H9 (cell line): ENCODE measurements around the gene RORC. TPM values are rescaled to one million over a fixed set of nuclear protein-coding genes. Genes with fewer than 3 reads are reported as not detected.

Source experiments
- DNase-seq: peaks from one replicate; pipeline ENCODE4 v3.0.0-alpha.2; 2017
- H2AFZ ChIP-seq: one replicate; pipeline ENCODE4 v1.6.1; 2013; ENCODE audit warnings: mild to moderate bottlenecking, low read length, control low read depth, moderate library complexity
- H2AK5ac ChIP-seq: 2 replicates; pipeline ENCODE4 v1.6.1; 2013; ENCODE audit warnings: low read length, control low read depth, mixed read lengths; ENCODE audit not compliant: insufficient read length
- H2BK120ac ChIP-seq: one replicate; pipeline ENCODE4 v1.6.1; 2013; ENCODE audit warnings: low read depth, mild to moderate bottlenecking, low read length, control low read depth, inconsistent platforms; ENCODE audit not compliant: poor library complexity, severe bottlenecking
- H2BK12ac ChIP-seq: 2 replicates; pipeline ENCODE4 v1.6.1; 2013; ENCODE audit warnings: low read length, control low read depth, mixed read lengths, low read depth; ENCODE audit not compliant: insufficient read length
- H2BK15ac ChIP-seq: 2 replicates; pipeline ENCODE4 v1.6.1; 2013; ENCODE audit warnings: low read depth, low read length, control low read depth
- H2BK20ac ChIP-seq: one replicate; pipeline ENCODE4 v1.6.1; 2013; ENCODE audit warnings: low read depth, mild to moderate bottlenecking, low read length, control low read depth, inconsistent platforms; ENCODE audit not compliant: poor library complexity, severe bottlenecking
- H2BK5ac ChIP-seq: 2 replicates; pipeline ENCODE4 v1.6.1; 2013; ENCODE audit warnings: low read length, control low read depth, mixed read lengths; ENCODE audit not compliant: insufficient read length
- H3K14ac ChIP-seq: 2 replicates; pipeline ENCODE4 v1.6.1; 2013; ENCODE audit warnings: low read length, control low read depth; ENCODE audit not compliant: insufficient read depth
- H3K18ac ChIP-seq: 2 replicates; pipeline ENCODE4 v1.6.1; 2013; ENCODE audit warnings: low read depth, mild to moderate bottlenecking, mixed read lengths, low read length, control low read depth; ENCODE audit not compliant: insufficient read length
- H3K23ac ChIP-seq: 2 replicates; pipeline ENCODE4 v1.6.1; 2013; ENCODE audit warnings: low read length, control low read depth, mixed read lengths, low read depth; ENCODE audit not compliant: insufficient read length
- H3K23me2 ChIP-seq: 2 replicates; pipeline ENCODE4 v1.6.1; 2013; ENCODE audit warnings: low read depth, mild to moderate bottlenecking, mixed read lengths, low read length, control low read depth; ENCODE audit not compliant: insufficient read length, poor library complexity, severe bottlenecking
- H3K27ac ChIP-seq: 2 replicates; pipeline ENCODE4 v1.5.1; 2013; ENCODE audit warnings: low read length, control low read depth, mixed read lengths, low read depth; ENCODE audit not compliant: insufficient read length
- H3K27me3 ChIP-seq: 2 replicates; pipeline ENCODE4 v1.6.1; 2013; ENCODE audit warnings: low read length, control low read depth, inconsistent platforms; ENCODE audit not compliant: insufficient read depth
- H3K4ac ChIP-seq: 2 replicates; pipeline ENCODE4 v1.6.1; 2013; ENCODE audit warnings: low read depth, mild to moderate bottlenecking, control low read depth, inconsistent platforms, low read length, moderate library complexity
- H3K4me1 ChIP-seq: 2 replicates; pipeline ENCODE4 v1.6.1; 2013; ENCODE audit warnings: low read length, control low read depth, inconsistent platforms; ENCODE audit not compliant: insufficient read depth
- H3K4me2 ChIP-seq: 2 replicates; pipeline ENCODE4 v1.6.1; 2013; ENCODE audit warnings: low read length, control low read depth, mixed read lengths; ENCODE audit not compliant: insufficient read length, insufficient read depth
- H3K56ac ChIP-seq: 2 replicates; pipeline ENCODE4 v1.6.1; 2013; ENCODE audit warnings: low read depth, mild to moderate bottlenecking, mixed read lengths, low read length, control low read depth; ENCODE audit not compliant: insufficient read length
- H3K79me1 ChIP-seq: 2 replicates; pipeline ENCODE4 v1.6.1; 2013; ENCODE audit warnings: low read depth, mild to moderate bottlenecking, moderate library complexity, low read length, control low read depth, inconsistent platforms; ENCODE audit not compliant: insufficient read depth, poor library complexity, severe bottlenecking
- H3K79me2 ChIP-seq: 2 replicates; pipeline ENCODE4 v1.6.1; 2013; ENCODE audit warnings: low read length, control low read depth, inconsistent platforms; ENCODE audit not compliant: insufficient read depth
- H3K9ac ChIP-seq: 2 replicates; pipeline ENCODE4 v1.6.1; 2013; ENCODE audit warnings: low read length, control low read depth, mixed read lengths; ENCODE audit not compliant: insufficient read length; ENCODE audit errors: extremely low read depth
- H3K9me3 ChIP-seq: one replicate; pipeline ENCODE4 v1.6.1; 2013; ENCODE audit warnings: low read depth, low read length, inconsistent platforms; ENCODE audit not compliant: control insufficient read depth
- H3T11ph ChIP-seq: one replicate; pipeline ENCODE4 v1.6.1; 2013; ENCODE audit warnings: mild to moderate bottlenecking, low read length, control low read depth, inconsistent platforms
- H4K20me1 ChIP-seq: one replicate; pipeline ENCODE4 v1.6.1; 2013; ENCODE audit not compliant: control insufficient read depth, insufficient read length, insufficient read depth
- H4K5ac ChIP-seq: 2 replicates; pipeline ENCODE4 v1.6.1; 2013; ENCODE audit warnings: low read depth, mild to moderate bottlenecking, mixed read lengths, low read length, control low read depth; ENCODE audit not compliant: insufficient read length
- H4K8ac ChIP-seq: replicated peaks from 2 replicates; pipeline ENCODE4 v1.6.1; 2013; ENCODE audit warnings: low read length, control low read depth, mixed read lengths, low read depth; ENCODE audit not compliant: insufficient read length
- H4K91ac ChIP-seq: 2 replicates; pipeline ENCODE4 v1.6.1; 2013; ENCODE audit warnings: low read depth, mild to moderate bottlenecking, moderate library complexity, mixed read lengths, low read length, control low read depth; ENCODE audit not compliant: insufficient read length
- H3K27ac Mint-ChIP-seq, 3 experiments: 2 replicates in 2 of 3; 3 replicates in 1 of 3; pipeline ENCODE4 v1.8.0; 2020 to 2021; ENCODE audit warnings: mixed read lengths in 3 of 3, mild to moderate bottlenecking in 1 of 3, moderate library complexity in 1 of 3
- H3K27me3 Mint-ChIP-seq: 2 replicates; pipeline ENCODE4 v1.8.0; 2021; ENCODE audit warnings: low read depth, mild to moderate bottlenecking, moderate library complexity, mixed read lengths
- H3K36me3 Mint-ChIP-seq, 3 experiments: 2 replicates in 2 of 3; 3 replicates in 1 of 3; pipeline ENCODE4 v1.8.0; 2020 to 2021; ENCODE audit warnings: low read depth in 3 of 3, mixed read lengths in 3 of 3; ENCODE audit not compliant: insufficient read depth in 1 of 3
- H3K4me1 Mint-ChIP-seq, 2 experiments: 2 replicates each; pipeline ENCODE4 v1.8.0; 2020; ENCODE audit warnings: mixed read lengths in 2 of 2
- H3K4me3 Mint-ChIP-seq, 2 experiments: 2 replicates in 1 of 2; 3 replicates in 1 of 2; pipeline ENCODE4 v1.8.0; 2020 to 2021; ENCODE audit warnings: mild to moderate bottlenecking in 2 of 2, mixed read lengths in 2 of 2, moderate library complexity in 1 of 2
- H3K9me3 Mint-ChIP-seq, 2 experiments: 2 replicates in 1 of 2; 3 replicates in 1 of 2; pipeline ENCODE4 v1.8.0; 2020; ENCODE audit warnings: mild to moderate bottlenecking in 2 of 2, mixed read lengths in 2 of 2, moderate library complexity in 1 of 2
- WGBS: extraction: QIAGEN DNeasy Blood & Tissue Kit; methylation state at CpG from one replicate; pipeline ENCODE4 v1.1.7; 2013; ENCODE audit warnings: missing lambda C conversion rate, low lambda C conversion rate, mixed read lengths; ENCODE audit not compliant: insufficient read length; ENCODE audit errors: extremely low coverage; 5-methylcytosine and 5-hydroxymethylcytosine counted together
- total RNA-seq: library from RNA; stranded (reverse); gene quantifications from 2 replicates; pipeline ENCODE4 v1.2.1, GENCODE V29; 2021
- TF ChIP-seq, protein P1 (sequence below): fragments of 200-600 bp; sonication (generic); conservative IDR thresholded peaks from 3 replicates; pipeline ENCODE4 v1.8.0; 2021; ENCODE audit warnings: antibody characterized with exemption, mild to moderate bottlenecking

The RORC gene
- total RNA-seq, 1 experiment from 2014 or later = 0.52 TPM

DNA sequence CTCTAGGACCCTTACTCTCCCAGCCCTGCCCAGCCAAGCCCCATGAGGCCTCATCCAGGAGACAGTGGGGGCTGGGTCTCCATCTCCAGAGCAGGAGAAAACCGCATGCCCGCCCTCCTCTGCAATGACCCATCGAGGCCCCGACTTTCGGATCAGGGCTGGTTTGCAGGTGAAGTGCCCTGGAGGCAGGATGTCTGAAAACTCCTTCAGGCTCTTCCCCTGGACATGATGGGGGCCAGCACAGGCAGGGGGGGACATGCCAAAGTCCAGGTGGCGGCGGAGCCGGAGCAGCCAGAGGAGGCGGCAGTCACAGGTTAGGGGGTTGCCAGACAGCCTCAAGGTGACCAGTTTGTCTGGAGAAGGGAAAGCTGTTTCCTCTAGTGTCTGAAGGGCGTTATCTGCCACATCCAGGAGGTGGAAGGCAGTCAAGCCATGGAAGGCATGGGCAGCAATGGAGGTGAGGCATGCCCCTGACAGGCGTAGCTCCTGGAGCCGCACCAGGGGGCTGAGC, 30.2 kb downstream of the RORC start:
- H3K36me3 Mint-ChIP-seq = no peaks in the 10 kb centered on the region
- no CpG with 5 or more reads among the region's 12 CpGs for WGBS
- no peaks in the 10 kb centered on the region for H3K27me3 ChIP-seq

More for the DNA sequence above, 30.2 kb downstream of the RORC start:
- H4K20me1 ChIP-seq = no peaks in the 10 kb centered on the region
- no peak overlapping the region for H2BK20ac ChIP-seq
- Mint-ChIP-seq H3K27me3 (peaks cover 11% of the 10 kb centered on the region), H3K27ac (no peak overlapping the region; a peak in 1 of 7 replicates), H3K4me3 (no peak overlapping the region), H3K9me3 (no peaks in the 10 kb centered on the region), H3K4me1 (peaks cover 3 to 16% of the 10 kb centered on the region in 2 experiments; a peak in 3 of 4 replicates)
- no peak overlapping the region for H4K91ac ChIP-seq
- no peaks in the 10 kb centered on the region for H3K23me2 ChIP-seq
- no peak overlapping the region for H2BK15ac ChIP-seq
- no peak overlapping the region for H4K8ac ChIP-seq
- no peak overlapping the region for H3K9ac ChIP-seq
- H3K4me2 ChIP-seq = no peak overlapping the region
- no peak for DNase-seq
- H2BK120ac ChIP-seq = no peak overlapping the region
- H3K79me2 ChIP-seq = no peaks in the 10 kb centered on the region
- H3K9me3 ChIP-seq = no peaks in the 10 kb centered on the region
- H3K14ac ChIP-seq = no peak overlapping the region; the same call in 1 of the 2 replicates
- no peak overlapping the region for H2AK5ac ChIP-seq
- no peaks in the 10 kb centered on the region for H3K79me1 ChIP-seq
- no peak overlapping the region for H3T11ph ChIP-seq
- no peak overlapping the region for H3K56ac ChIP-seq
- no peak overlapping the region for H3K27ac ChIP-seq
- no peak overlapping the region for H3K18ac ChIP-seq
- H3K4me1 ChIP-seq = no peaks in the 10 kb centered on the region
- TF ChIP-seq, protein P1, sequence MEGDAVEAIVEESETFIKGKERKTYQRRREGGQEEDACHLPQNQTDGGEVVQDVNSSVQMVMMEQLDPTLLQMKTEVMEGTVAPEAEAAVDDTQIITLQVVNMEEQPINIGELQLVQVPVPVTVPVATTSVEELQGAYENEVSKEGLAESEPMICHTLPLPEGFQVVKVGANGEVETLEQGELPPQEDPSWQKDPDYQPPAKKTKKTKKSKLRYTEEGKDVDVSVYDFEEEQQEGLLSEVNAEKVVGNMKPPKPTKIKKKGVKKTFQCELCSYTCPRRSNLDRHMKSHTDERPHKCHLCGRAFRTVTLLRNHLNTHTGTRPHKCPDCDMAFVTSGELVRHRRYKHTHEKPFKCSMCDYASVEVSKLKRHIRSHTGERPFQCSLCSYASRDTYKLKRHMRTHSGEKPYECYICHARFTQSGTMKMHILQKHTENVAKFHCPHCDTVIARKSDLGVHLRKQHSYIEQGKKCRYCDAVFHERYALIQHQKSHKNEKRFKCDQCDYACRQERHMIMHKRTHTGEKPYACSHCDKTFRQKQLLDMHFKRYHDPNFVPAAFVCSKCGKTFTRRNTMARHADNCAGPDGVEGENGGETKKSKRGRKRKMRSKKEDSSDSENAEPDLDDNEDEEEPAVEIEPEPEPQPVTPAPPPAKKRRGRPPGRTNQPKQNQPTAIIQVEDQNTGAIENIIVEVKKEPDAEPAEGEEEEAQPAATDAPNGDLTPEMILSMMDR = no peak
- no peak overlapping the region for H2AFZ ChIP-seq
- H2BK5ac ChIP-seq = no peak overlapping the region
- H2BK12ac ChIP-seq = no peak overlapping the region
- H3K23ac ChIP-seq = no peak overlapping the region
- H4K5ac ChIP-seq = no peak overlapping the region
- no peak overlapping the region for H3K4ac ChIP-seq
